Fibroblast of lung (primary cell): Measurements from ENCODE around the gene URB2.

Experiments
- EZH2 ChIP-seq: IDR thresholded peaks from 2 replicates; pipeline ENCODE4 v1.5.1; 2012; ENCODE audit warnings: low read length, control low read depth, mild to moderate bottlenecking; ENCODE audit errors: missing control alignments
- TF ChIP-seq, protein P1 (sequence below), 2 donors: IDR thresholded peaks in 1 of 2; conservative IDR thresholded peaks in 1 of 2; 1 replicate in 1 of 2; 2 replicates in 1 of 2; pipeline ENCODE4 v1.5.1; 2011 to 2012; ENCODE audit warnings: low read length in 2 of 2, control low read depth in 1 of 2, inconsistent platforms in 1 of 2, low read depth in 1 of 2, mild to moderate bottlenecking in 1 of 2

- TF ChIP-seq EZH2 = no peak
- TF ChIP-seq, protein P1, sequence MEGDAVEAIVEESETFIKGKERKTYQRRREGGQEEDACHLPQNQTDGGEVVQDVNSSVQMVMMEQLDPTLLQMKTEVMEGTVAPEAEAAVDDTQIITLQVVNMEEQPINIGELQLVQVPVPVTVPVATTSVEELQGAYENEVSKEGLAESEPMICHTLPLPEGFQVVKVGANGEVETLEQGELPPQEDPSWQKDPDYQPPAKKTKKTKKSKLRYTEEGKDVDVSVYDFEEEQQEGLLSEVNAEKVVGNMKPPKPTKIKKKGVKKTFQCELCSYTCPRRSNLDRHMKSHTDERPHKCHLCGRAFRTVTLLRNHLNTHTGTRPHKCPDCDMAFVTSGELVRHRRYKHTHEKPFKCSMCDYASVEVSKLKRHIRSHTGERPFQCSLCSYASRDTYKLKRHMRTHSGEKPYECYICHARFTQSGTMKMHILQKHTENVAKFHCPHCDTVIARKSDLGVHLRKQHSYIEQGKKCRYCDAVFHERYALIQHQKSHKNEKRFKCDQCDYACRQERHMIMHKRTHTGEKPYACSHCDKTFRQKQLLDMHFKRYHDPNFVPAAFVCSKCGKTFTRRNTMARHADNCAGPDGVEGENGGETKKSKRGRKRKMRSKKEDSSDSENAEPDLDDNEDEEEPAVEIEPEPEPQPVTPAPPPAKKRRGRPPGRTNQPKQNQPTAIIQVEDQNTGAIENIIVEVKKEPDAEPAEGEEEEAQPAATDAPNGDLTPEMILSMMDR (conservative IDR thresholded peaks at IDR 0.05 in 1 of 2, IDR thresholded peaks at IDR 0.05 in 1 of 2; ENCODE audit: low read depth in 1 of 2, low read length in 2 of 2) = no peak
Measured at GRCh38 chr1:229642970-229643369, 16.9 kb downstream of the URB2 start.
